ENCODE measurements around the gene YJU2. TPM values are rescaled to one million over a fixed set of nuclear protein-coding genes. Genes with fewer than 3 reads are reported as not detected.

The YJU2 gene
- total RNA-seq, 1 experiment from 2014 or later, result 26.9 TPM

DNA sequence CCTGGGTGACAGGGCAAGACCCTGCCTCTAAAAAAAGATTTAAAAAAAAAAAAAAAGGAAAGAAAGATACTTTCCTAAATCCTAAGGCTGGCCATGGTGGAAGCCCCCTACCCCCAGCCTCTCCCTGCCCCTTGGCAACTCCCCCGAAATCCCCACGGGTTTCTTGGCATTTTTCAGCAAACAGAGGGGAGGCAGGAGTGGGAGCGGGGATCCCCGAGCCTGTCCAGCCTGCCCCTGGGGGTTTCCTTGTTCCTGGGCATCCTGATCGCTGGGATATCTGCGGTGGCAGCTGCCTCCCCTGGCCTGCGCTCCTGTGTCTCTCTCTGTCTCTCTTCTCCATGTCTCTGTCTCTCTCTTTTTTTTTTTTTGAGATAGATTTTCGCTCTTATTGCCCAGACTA, 21.0 kb upstream of the YJU2 start:
- no peak overlapping the region for H2AFZ ChIP-seq (ENCODE audit: low read depth, low read length, poor library complexity, severe bottlenecking)
- no peak for ATAC-seq
- no peak for DNase-seq (ENCODE audit: low read depth, low spot score)
- no peaks in the 10 kb centered on the region for H3K36me3 ChIP-seq (ENCODE audit: control insufficient read depth in 1 of 2, insufficient read depth in 2 of 2, low read length in 2 of 2)
- intact Hi-C loops (cut with micrococcal nuclease), result no loop called here
- H3K79me2 ChIP-seq (ENCODE audit: insufficient read depth, low read length), result no peaks in the 10 kb centered on the region
- H3K9me2 ChIP-seq (ENCODE audit: insufficient read depth), result no peaks in the 10 kb centered on the region
- no peaks in the 10 kb centered on the region for H3K27me3 ChIP-seq (ENCODE audit: insufficient read depth, low read length)
- BruUV-seq (replicated peaks), result no TSS peak
- no peaks in the 10 kb centered on the region for H4K20me1 ChIP-seq (ENCODE audit: insufficient read depth)
- H3K9me3 ChIP-seq (ENCODE audit: control insufficient read depth in 1 of 2, insufficient read depth in 1 of 2, low read depth in 1 of 2, low read length in 2 of 2), result no peaks in the 10 kb centered on the region
- RAD21 ChIA-PET (ENCODE audit: low non-redundant PET in 1 of 2, low total read pairs in 2 of 2, uncharacterized antibody in 2 of 2, unreplicated experiment in 2 of 2), result no interaction called here
- POLR2A ChIA-PET, result no interaction called here
- no peak overlapping the region for H3K27ac ChIP-seq (ENCODE audit: low read depth, low read length)
- no peak overlapping the region for H3K4me3 ChIP-seq (replicated peaks in 1 of 2; ENCODE audit: low read depth in 1 of 2, low read length in 2 of 2)
- no peak overlapping the region for H3K4me2 ChIP-seq (ENCODE audit: low read length)
- TF ChIP-seq EZH2 (IDR thresholded peaks at IDR 0.05) (no peak), POLR2AphosphoS5 (IDR thresholded peaks at IDR 0.05; ENCODE audit: low read depth, low read length) (no peak), YY1 (IDR thresholded peaks at IDR 0.05; ENCODE audit: extremely low read depth, insufficient replicate concordance, low read depth, low read length) (no peak), FOSL1 (IDR thresholded peaks at IDR 0.05; ENCODE audit: low read depth) (no peak), JUND (IDR thresholded peaks at IDR 0.05) (no peak), EGR1 (IDR thresholded peaks at IDR 0.05; ENCODE audit: low read depth) (no peak), RAD21 (IDR thresholded peaks at IDR 0.05; ENCODE audit: low read depth) (no peak), CEBPB (IDR thresholded peaks at IDR 0.05; ENCODE audit: low read depth) (no peak), SP1 (IDR thresholded peaks at IDR 0.05; ENCODE audit: low read depth) (no peak), POLR2A (IDR thresholded peaks at IDR 0.05; ENCODE audit: borderline replicate concordance, extremely low read depth, insufficient read depth, insufficient read length) (no peak), CBX3 (IDR thresholded peaks at IDR 0.05; ENCODE audit: low read depth) (no peak), ELF1 (IDR thresholded peaks at IDR 0.05; ENCODE audit: borderline replicate concordance, low read depth) (no peak)
- TF ChIP-seq, protein P1, sequence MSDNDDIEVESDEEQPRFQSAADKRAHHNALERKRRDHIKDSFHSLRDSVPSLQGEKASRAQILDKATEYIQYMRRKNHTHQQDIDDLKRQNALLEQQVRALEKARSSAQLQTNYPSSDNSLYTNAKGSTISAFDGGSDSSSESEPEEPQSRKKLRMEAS (IDR thresholded peaks at IDR 0.05), result no peak
- TF ChIP-seq, protein P2, sequence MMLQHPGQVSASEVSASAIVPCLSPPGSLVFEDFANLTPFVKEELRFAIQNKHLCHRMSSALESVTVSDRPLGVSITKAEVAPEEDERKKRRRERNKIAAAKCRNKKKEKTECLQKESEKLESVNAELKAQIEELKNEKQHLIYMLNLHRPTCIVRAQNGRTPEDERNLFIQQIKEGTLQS (IDR thresholded peaks at IDR 0.05), result no peak
- TF ChIP-seq, protein P3, sequence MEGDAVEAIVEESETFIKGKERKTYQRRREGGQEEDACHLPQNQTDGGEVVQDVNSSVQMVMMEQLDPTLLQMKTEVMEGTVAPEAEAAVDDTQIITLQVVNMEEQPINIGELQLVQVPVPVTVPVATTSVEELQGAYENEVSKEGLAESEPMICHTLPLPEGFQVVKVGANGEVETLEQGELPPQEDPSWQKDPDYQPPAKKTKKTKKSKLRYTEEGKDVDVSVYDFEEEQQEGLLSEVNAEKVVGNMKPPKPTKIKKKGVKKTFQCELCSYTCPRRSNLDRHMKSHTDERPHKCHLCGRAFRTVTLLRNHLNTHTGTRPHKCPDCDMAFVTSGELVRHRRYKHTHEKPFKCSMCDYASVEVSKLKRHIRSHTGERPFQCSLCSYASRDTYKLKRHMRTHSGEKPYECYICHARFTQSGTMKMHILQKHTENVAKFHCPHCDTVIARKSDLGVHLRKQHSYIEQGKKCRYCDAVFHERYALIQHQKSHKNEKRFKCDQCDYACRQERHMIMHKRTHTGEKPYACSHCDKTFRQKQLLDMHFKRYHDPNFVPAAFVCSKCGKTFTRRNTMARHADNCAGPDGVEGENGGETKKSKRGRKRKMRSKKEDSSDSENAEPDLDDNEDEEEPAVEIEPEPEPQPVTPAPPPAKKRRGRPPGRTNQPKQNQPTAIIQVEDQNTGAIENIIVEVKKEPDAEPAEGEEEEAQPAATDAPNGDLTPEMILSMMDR (IDR thresholded peaks at IDR 0.05 in 2 of 3, conservative IDR thresholded peaks at IDR 0.05 in 1 of 3; ENCODE audit: borderline replicate concordance in 1 of 3, insufficient read depth in 1 of 3, low read depth in 2 of 3, low read length in 2 of 3), result no peak
- CTCF ChIA-PET, result no interaction called here
- no peak overlapping the region for H3K9ac ChIP-seq (ENCODE audit: low read length)
- peaks cover 11 to 21% of the 10 kb centered on the region in 2 experiments for H3K4me1 ChIP-seq (ENCODE audit: control insufficient read depth in 1 of 2, insufficient read depth in 2 of 2, low read length in 2 of 2)
